A549 (cell line): ENCODE measurements around the gene PTOV1. TPM values are rescaled to one million over a fixed set of nuclear protein-coding genes. Genes with fewer than 3 reads are reported as not detected.

ENCODE experiments used
- ATAC-seq, 2 experiments: fragments of 200-7000 bp in 1 of 2; fragments of >200 bp in 1 of 2; cut with Nextera tagmentation in 1 of 2; cut with Tn5 transposase in 1 of 2; 3 replicates each; pipeline versions ENCODE4 v1.8.0 to v1.9.1; 2018 to 2020; ENCODE audit warnings: mild to moderate bottlenecking in 1 of 2, moderate library complexity in 1 of 2
- CTCF ChIA-PET: fragments of 300-600 bp; sonication (Branson Sonifier 250); formaldehyde crosslinking; extraction: SDS; loops from one replicate; lab custom pipeline; 2021; ENCODE audit warnings: antibody characterized with exemption, inconsistent platforms; lab: Yijun Ruan, JAX
- POLR2A ChIA-PET: fragments of 350-600 bp; formaldehyde crosslinking; extraction: SDS; loops from one replicate; lab custom pipeline; 2021; ENCODE audit warnings: antibody characterized with exemption, inconsistent platforms; lab: Yijun Ruan, JAX
- DNase-seq, 2 experiments: peaks; one replicate each; pipeline versions ENCODE4 v3.0.0 to v3.0.0-alpha.2; 2011 to 2016; ENCODE audit warnings: low read depth in 1 of 2, low spot score in 1 of 2
- FAIRE-seq: peaks from 2 replicates; lab custom pipeline; 2011; peaks lifted over from hg19 to GRCh38; lab: Jason Lieb, UNC
- H3K27ac ChIP-seq, 2 experiments: fragments of >200 bp; sonication (Bioruptor Twin); formaldehyde crosslinking; 3 replicates each; pipeline ENCODE4 v1.5.1; 2016 to 2017
- H3K4me1 ChIP-seq: fragments of >200 bp; sonication (Bioruptor Twin); formaldehyde crosslinking; 3 replicates; pipeline ENCODE4 v1.6.1; 2016
- H3K4me2 ChIP-seq: fragments of >200 bp; sonication (Bioruptor Twin); formaldehyde crosslinking; 3 replicates; pipeline ENCODE4 v1.6.1; 2016
- H3K4me3 ChIP-seq: fragments of >200 bp; sonication (Bioruptor Twin); formaldehyde crosslinking; 3 replicates; pipeline ENCODE4 v1.5.1; 2016
- H3K9me3 ChIP-seq: fragments of >200 bp; sonication (Bioruptor Twin); formaldehyde crosslinking; 3 replicates; pipeline ENCODE4 v1.6.1; 2016
- CBX8 ChIP-seq: fragments of 200-600 bp; sonication (generic); IDR thresholded peaks from 2 replicates; pipeline ENCODE4 v1.6.1; 2016
- CEBPB ChIP-seq, 2 experiments: fragments of >200 bp in 1 of 2; sonication (Bioruptor Twin) in 1 of 2; formaldehyde crosslinking in 1 of 2; IDR thresholded peaks; 2 replicates each; pipeline ENCODE4 v1.6.1; 2012 to 2016
- EHMT2 ChIP-seq: fragments of 200-600 bp; sonication (generic); IDR thresholded peaks from 2 replicates; pipeline ENCODE4 v1.6.1; 2016; ENCODE audit warnings: antibody characterized with exemption, low read depth, mild to moderate bottlenecking, moderate library complexity
- ESRRA ChIP-seq: fragments of 150-350 bp; IDR thresholded peaks from 2 replicates; pipeline ENCODE4 v1.6.1; 2014; ENCODE audit warnings: mild to moderate bottlenecking, low read length, borderline replicate concordance
- HOXA7 ChIP-seq: fragments of 250-450 bp; sonication (Bioruptor Pico); IDR thresholded peaks from 2 replicates; pipeline ENCODE4 v1.5.0; 2020; ENCODE audit warnings: mild to moderate bottlenecking, moderate library complexity
- JUN ChIP-seq, 2 experiments: fragments of >200 bp; sonication (Bioruptor Twin); formaldehyde crosslinking; IDR thresholded peaks; 2 replicates in 1 of 2; 3 replicates in 1 of 2; pipeline ENCODE4 v1.6.1; 2016 to 2017
- JUNB ChIP-seq: fragments of >200 bp; sonication (Bioruptor Twin); formaldehyde crosslinking; IDR thresholded peaks from 2 replicates; pipeline ENCODE4 v1.6.1; 2016
- KDM5A ChIP-seq: fragments of 200-600 bp; sonication (generic); IDR thresholded peaks from 2 replicates; pipeline ENCODE4 v1.6.1; 2016; ENCODE audit warnings: antibody characterized with exemption, mild to moderate bottlenecking
- MAZ ChIP-seq: fragments of 150-350 bp; IDR thresholded peaks from 2 replicates; pipeline ENCODE4 v1.6.1; 2014; ENCODE audit warnings: antibody characterized with exemption, low read depth, low read length, borderline replicate concordance
- MYC ChIP-seq: IDR thresholded peaks from 2 replicates; pipeline ENCODE4 v1.6.1; 2012; ENCODE audit warnings: mild to moderate bottlenecking, inconsistent platforms, low read length, improper control_type of control experiment, borderline replicate concordance
- PHF8 ChIP-seq: fragments of 200-600 bp; sonication (generic); IDR thresholded peaks from 2 replicates; pipeline ENCODE4 v1.6.1; 2016; ENCODE audit warnings: low read depth, mild to moderate bottlenecking, antibody characterized with exemption, moderate library complexity, borderline replicate concordance
- RFX5 ChIP-seq: fragments of 450-650 bp; IDR thresholded peaks from 2 replicates; pipeline ENCODE4 v1.7.1; 2014; ENCODE audit warnings: antibody characterized with exemption, mild to moderate bottlenecking, moderate library complexity
- SREBF2 ChIP-seq: fragments of 450-650 bp; IDR thresholded peaks from 2 replicates; pipeline ENCODE4 v1.6.1; 2014; ENCODE audit warnings: mild to moderate bottlenecking, moderate library complexity
- TFCP2L1 ChIP-seq: fragments of 250-450 bp; sonication (Bioruptor Pico); IDR thresholded peaks from 2 replicates; pipeline ENCODE4 v1.5.0; 2021; ENCODE audit warnings: mild to moderate bottlenecking
- TP53 ChIP-seq: fragments of 250-450 bp; sonication (Bioruptor Pico); IDR thresholded peaks from 2 replicates; pipeline ENCODE4 v1.5.0; 2021; ENCODE audit warnings: mild to moderate bottlenecking, moderate library complexity
- ZC3H11A ChIP-seq: fragments of 450-650 bp; IDR thresholded peaks from 2 replicates; pipeline ENCODE4 v1.6.1; 2014; ENCODE audit warnings: antibody characterized with exemption, mild to moderate bottlenecking
- ZFP36 ChIP-seq: fragments of 450-650 bp; IDR thresholded peaks from 2 replicates; pipeline ENCODE4 v1.6.1; 2014; ENCODE audit warnings: borderline replicate concordance; ENCODE audit not compliant: partially characterized antibody
- WGBS: methylation state at CpG from one replicate; pipeline ENCODE4 v1.1.6; 2017; ENCODE audit errors: missing lambda C conversion rate; 5-methylcytosine and 5-hydroxymethylcytosine counted together
- polyA plus RNA-seq, 4 experiments: library from polyadenylated mRNA; depleted of rRNA in 3 of 4; stranded (reverse); fragments of >200 nt; fragmentation: RNase III in 1 of 4; extraction: RNeasy Plus Mini Kit Qiagen cat#74134 plus additional on column Dnase treatment in 1 of 4; gene quantifications; 2 replicates in 3 of 4; 3 replicates in 1 of 4; pipeline ENCODE4 v1.2.3, GENCODE V29; 2011 to 2017
- TF ChIP-seq, protein P1 (sequence below): fragments of 200-600 bp; sonication (generic); IDR thresholded peaks from 2 replicates; pipeline ENCODE4 v1.6.1; 2016; ENCODE audit warnings: antibody characterized with exemption, mild to moderate bottlenecking, moderate library complexity
- TF ChIP-seq, protein P2 (sequence below): fragments of 250-450 bp; sonication (Bioruptor Pico); IDR thresholded peaks from 2 replicates; pipeline ENCODE4 v1.5.0; 2020; ENCODE audit warnings: low read depth, mild to moderate bottlenecking, moderate library complexity
- TF ChIP-seq, protein P3 (sequence below): IDR thresholded peaks from 2 replicates; pipeline ENCODE4 v1.6.1; 2012; ENCODE audit warnings: low read depth, borderline replicate concordance
- TF ChIP-seq, protein P4 (sequence below): IDR thresholded peaks from 2 replicates; pipeline ENCODE4 v1.6.1; 2012
- TF ChIP-seq, protein P5 (sequence below): fragments of >200 bp; sonication (Bioruptor Twin); formaldehyde crosslinking; IDR thresholded peaks from 3 replicates; pipeline ENCODE4 v1.5.1; 2016

PTOV1 gene
- polyA plus RNA-seq, 2 of the 4 experiments (the other 2 are of a cell fraction): 27.7 to 147 TPM

DNA sequence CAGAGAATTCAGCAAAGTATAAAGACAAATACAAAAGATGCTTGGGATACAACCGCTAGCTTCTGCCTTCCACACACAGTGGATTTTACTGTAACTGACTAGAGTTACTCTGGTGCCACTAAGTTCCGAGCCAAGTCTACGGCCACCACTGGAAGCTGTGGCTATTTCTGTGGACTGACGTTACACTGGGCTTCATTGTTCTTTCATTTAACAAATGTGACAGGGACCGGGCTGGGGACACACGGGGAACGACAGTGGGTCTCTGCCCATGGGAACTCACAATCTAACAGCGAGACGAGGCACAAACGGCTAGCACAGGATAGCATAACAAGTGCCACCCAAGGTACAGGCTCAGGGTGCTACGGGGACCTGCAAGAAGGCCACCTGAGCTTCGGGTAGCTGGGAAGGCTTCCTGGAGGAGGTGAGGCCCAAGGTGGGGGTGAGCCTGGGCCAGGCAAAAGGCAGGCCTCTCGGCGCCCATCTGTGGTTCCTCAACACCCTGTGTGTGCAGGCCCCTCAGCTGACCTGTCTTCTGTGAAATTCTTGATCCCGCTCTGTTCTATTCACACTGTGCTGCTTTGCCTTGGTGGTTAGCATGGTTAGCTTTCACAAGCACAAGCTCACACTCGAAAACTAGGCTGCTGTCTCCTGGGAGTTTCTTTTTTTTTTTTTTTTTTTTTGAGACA, 56.1 kb downstream of the PTOV1 start:
- CTCF ChIA-PET: interaction anchor here (1.0 to 1.9 kb wide), 4 partner anchors 13 to 77 kb away, joined by 3 to 13 read pairs (median 5); no protein-coding TSS in a partner anchor
- 96% methylated on average over 16 of the region's 16 CpGs for WGBS
- no peak; a peak in 1 of 6 replicates for ATAC-seq

DNA sequence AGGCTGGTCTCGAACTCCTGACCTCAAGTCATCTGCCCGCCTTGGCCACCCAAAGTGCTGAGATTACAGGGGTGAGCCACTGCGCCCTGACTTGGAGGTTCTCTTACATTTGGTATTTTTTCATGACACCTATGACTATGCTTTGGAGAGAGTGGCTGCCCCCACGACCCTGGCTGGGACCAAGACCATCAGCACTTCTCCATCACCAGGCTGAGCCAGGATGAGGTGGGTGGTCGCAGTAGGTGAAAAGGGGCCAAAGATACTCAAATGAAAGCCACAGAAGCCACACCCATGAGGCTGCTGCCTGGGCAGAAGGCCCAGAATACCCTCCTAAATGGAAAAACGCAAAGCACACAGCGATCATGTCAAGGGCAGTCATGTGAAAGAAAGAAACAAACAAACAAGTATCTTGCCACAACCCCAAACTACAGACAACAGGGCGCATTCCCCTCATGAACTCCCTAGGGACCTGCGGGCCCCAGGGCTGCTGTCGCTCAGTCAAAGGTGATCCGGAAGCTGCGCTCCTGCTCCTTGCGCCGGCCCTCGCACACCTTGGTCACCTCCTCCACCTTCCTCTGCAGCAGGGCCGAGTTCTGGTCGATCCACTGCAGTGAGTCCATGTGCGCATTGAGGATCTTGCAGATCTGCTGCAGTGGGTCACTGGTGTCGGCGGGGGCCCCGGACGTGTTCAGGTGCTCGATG, 56.9 kb downstream of the PTOV1 start:
- FAIRE-seq (no peak), DNase-seq (no peak), ATAC-seq (no peak)
- H3K4me1 ChIP-seq: no peaks in the 10 kb centered on the region
- no peak overlapping the region for H3K4me2 ChIP-seq
- WGBS: 96% methylated on average over 23 of the region's 23 CpGs
- no peak overlapping the region for H3K27ac ChIP-seq
- H3K9me3 ChIP-seq: no peaks in the 10 kb centered on the region
- CTCF ChIA-PET: interaction anchor here (1.0 to 2.4 kb wide), 7 partner anchors 10 to 30 kb away, joined by 3 to 14 read pairs (median 6); no protein-coding TSS in a partner anchor
- no peak overlapping the region for H3K4me3 ChIP-seq
- TF ChIP-seq MYC (no peak), MAZ (no peak), EHMT2 (no peak), RFX5 (no peak), ZC3H11A (no peak), PHF8 (no peak), TP53 (CRISPR knock-in tag) (no peak), JUNB (no peak)
- TF ChIP-seq, protein P1, sequence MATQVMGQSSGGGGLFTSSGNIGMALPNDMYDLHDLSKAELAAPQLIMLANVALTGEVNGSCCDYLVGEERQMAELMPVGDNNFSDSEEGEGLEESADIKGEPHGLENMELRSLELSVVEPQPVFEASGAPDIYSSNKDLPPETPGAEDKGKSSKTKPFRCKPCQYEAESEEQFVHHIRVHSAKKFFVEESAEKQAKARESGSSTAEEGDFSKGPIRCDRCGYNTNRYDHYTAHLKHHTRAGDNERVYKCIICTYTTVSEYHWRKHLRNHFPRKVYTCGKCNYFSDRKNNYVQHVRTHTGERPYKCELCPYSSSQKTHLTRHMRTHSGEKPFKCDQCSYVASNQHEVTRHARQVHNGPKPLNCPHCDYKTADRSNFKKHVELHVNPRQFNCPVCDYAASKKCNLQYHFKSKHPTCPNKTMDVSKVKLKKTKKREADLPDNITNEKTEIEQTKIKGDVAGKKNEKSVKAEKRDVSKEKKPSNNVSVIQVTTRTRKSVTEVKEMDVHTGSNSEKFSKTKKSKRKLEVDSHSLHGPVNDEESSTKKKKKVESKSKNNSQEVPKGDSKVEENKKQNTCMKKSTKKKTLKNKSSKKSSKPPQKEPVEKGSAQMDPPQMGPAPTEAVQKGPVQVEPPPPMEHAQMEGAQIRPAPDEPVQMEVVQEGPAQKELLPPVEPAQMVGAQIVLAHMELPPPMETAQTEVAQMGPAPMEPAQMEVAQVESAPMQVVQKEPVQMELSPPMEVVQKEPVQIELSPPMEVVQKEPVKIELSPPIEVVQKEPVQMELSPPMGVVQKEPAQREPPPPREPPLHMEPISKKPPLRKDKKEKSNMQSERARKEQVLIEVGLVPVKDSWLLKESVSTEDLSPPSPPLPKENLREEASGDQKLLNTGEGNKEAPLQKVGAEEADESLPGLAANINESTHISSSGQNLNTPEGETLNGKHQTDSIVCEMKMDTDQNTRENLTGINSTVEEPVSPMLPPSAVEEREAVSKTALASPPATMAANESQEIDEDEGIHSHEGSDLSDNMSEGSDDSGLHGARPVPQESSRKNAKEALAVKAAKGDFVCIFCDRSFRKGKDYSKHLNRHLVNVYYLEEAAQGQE: no peak
- POLR2A ChIA-PET: interaction anchor here (0.5 to 1.0 kb wide), 2 partner anchors 18 to 22 kb away, joined by 3 to 4 read pairs; no protein-coding TSS in a partner anchor

More for the DNA sequence above, 56.1 kb downstream of the PTOV1 start:
- TF ChIP-seq ZFP36 (peak; percentile 27), JUNB (no peak), CEBPB (IDR thresholded peaks at IDR 0.05) (no peak)
- TF ChIP-seq, protein P2, sequence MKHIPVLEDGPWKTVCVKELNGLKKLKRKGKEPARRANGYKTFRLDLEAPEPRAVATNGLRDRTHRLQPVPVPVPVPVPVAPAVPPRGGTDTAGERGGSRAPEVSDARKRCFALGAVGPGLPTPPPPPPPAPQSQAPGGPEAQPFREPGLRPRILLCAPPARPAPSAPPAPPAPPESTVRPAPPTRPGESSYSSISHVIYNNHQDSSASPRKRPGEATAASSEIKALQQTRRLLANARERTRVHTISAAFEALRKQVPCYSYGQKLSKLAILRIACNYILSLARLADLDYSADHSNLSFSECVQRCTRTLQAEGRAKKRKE (CRISPR knock-in tag): no peak
- POLR2A ChIA-PET: interaction anchor here (0.6 kb wide), 1 partner anchor 21 kb away, joined by 3 read pairs; no protein-coding TSS in a partner anchor
- DNase-seq (no peak), FAIRE-seq (no peak)
- Histone ChIP-seq H3K27ac (no peak overlapping the region), H3K9me3 (no peaks in the 10 kb centered on the region), H3K4me1 (no peaks in the 10 kb centered on the region), H3K4me3 (no peak overlapping the region), H3K4me2 (no peak overlapping the region)

DNA sequence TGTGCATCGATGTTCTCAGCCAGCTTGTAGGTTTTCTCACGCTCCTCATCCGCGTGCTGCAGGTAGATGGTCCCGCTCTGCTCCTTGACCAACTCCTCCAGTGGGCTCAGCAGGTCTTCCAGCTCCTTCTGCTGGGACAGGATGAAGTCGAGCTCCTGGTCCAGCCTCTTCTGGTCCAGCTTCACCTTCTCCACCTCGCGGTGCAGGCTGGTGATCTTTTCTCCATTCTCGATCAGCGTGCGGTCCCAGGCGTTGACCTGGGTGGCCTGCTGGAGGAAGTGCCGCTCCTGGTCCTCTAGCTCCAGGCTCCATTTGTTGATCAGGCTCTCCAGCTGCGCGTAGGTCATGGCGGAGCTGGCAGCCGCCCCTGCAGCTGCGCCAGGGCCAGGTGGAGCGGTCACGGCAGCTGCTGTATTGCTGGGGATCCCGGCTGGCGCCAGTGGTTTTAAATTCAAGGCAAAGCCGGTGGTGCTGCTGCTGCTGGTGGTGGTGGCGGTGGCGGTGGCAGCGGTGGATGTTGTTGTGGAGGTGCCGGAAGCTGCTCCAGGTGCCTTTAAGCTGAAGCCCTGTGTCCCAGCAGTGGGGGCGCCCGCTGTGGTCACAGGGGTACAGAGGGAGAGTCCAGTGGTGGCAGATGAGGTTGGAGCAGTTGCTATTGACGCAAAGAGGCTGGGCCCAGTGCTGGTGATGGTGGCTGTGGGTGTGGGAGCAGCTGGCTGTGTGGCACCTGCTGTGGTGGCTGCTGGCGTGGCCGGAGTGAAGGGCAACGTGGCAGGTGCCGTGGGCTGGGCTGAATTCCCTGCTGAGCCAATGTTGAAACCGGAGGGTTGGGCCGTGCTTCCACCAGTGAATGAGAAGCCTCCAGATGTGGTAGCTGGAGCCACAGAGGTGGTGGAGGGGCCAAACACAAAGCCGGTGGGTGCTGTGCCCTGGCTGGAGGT, 57.8 kb downstream of the PTOV1 start:
- ChIA-PET POLR2A (interaction anchor here (0.5 to 1.0 kb wide), 2 partner anchors 17 to 21 kb away, joined by 3 to 4 read pairs; no protein-coding TSS in a partner anchor), CTCF (interaction anchor here (1.0 to 2.4 kb wide), 4 partner anchors 11 to 29 kb away, joined by 3 to 14 read pairs (median 6); no protein-coding TSS in a partner anchor)
- Histone ChIP-seq H3K4me3 (no peak overlapping the region), H3K4me1 (no peaks in the 10 kb centered on the region), H3K9me3 (no peaks in the 10 kb centered on the region), H3K4me2 (no peak overlapping the region), H3K27ac (no peak overlapping the region)
- ATAC-seq (no peak), FAIRE-seq (no peak), DNase-seq (no peak)
- WGBS: 96% methylated on average over 37 of the region's 37 CpGs
- no peak for TF ChIP-seq JUN (IDR thresholded peaks at IDR 0.05)
- no peak for TF ChIP-seq HOXA7 (CRISPR knock-in tag)
- no peak for TF ChIP-seq KDM5A
- TF ChIP-seq, protein P3, sequence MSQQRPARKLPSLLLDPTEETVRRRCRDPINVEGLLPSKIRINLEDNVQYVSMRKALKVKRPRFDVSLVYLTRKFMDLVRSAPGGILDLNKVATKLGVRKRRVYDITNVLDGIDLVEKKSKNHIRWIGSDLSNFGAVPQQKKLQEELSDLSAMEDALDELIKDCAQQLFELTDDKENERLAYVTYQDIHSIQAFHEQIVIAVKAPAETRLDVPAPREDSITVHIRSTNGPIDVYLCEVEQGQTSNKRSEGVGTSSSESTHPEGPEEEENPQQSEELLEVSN: no peak
- no peak for TF ChIP-seq CBX8
- no peak for TF ChIP-seq ESRRA
- TF ChIP-seq JUNB: no peak
- TF ChIP-seq, protein P4, sequence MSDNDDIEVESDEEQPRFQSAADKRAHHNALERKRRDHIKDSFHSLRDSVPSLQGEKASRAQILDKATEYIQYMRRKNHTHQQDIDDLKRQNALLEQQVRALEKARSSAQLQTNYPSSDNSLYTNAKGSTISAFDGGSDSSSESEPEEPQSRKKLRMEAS: no peak
- TF ChIP-seq, protein P5, sequence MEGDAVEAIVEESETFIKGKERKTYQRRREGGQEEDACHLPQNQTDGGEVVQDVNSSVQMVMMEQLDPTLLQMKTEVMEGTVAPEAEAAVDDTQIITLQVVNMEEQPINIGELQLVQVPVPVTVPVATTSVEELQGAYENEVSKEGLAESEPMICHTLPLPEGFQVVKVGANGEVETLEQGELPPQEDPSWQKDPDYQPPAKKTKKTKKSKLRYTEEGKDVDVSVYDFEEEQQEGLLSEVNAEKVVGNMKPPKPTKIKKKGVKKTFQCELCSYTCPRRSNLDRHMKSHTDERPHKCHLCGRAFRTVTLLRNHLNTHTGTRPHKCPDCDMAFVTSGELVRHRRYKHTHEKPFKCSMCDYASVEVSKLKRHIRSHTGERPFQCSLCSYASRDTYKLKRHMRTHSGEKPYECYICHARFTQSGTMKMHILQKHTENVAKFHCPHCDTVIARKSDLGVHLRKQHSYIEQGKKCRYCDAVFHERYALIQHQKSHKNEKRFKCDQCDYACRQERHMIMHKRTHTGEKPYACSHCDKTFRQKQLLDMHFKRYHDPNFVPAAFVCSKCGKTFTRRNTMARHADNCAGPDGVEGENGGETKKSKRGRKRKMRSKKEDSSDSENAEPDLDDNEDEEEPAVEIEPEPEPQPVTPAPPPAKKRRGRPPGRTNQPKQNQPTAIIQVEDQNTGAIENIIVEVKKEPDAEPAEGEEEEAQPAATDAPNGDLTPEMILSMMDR: no peak
- no peak for TF ChIP-seq SREBF2
- TF ChIP-seq TFCP2L1 (CRISPR knock-in tag): no peak
